Right lobe of liver (tissue), 4 donors: ENCODE data around the gene AGPAT1.

Experiments used
- POLR2A ChIP-seq: fragments of 450-650 bp; IDR thresholded peaks from one replicate; pipeline ENCODE4 v1.6.1; 2017; ENCODE audit warnings: antibody characterized with exemption, mild to moderate bottlenecking
- TF ChIP-seq, protein P1 (sequence below), 4 donors: fragments of 200-600 bp in 3 of 4; fragments of 450-650 bp in 1 of 4; IDR thresholded peaks; one replicate each; pipeline versions ENCODE4 v1.5.1 to v1.8.0; 2016 to 2022; ENCODE audit warnings: antibody characterized with exemption in 4 of 4, mild to moderate bottlenecking in 2 of 4
- donor health status: DM: no; HTN: no; CAD: no.
- donor health status: DM: no; HTN: no; CAD: no.
- donor health status: DM: no; HTN: yes; CAD: no.

DNA sequence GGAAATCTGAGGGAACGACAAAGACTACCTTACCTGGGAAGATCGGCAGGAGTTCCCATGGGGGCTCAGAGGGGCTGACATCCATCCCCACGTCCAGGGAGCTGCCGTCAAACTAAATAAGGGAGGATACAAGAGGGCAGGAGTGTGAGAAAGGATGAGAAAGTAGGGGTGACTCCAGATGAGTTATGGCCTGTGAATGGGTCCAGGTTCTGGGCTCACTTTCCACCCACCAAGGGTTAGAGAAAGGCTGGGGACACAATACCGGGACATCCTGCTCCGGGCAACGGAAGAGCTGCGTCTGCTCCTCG lies 48.5 kb downstream of the AGPAT1 start:
- TF ChIP-seq, protein P1, sequence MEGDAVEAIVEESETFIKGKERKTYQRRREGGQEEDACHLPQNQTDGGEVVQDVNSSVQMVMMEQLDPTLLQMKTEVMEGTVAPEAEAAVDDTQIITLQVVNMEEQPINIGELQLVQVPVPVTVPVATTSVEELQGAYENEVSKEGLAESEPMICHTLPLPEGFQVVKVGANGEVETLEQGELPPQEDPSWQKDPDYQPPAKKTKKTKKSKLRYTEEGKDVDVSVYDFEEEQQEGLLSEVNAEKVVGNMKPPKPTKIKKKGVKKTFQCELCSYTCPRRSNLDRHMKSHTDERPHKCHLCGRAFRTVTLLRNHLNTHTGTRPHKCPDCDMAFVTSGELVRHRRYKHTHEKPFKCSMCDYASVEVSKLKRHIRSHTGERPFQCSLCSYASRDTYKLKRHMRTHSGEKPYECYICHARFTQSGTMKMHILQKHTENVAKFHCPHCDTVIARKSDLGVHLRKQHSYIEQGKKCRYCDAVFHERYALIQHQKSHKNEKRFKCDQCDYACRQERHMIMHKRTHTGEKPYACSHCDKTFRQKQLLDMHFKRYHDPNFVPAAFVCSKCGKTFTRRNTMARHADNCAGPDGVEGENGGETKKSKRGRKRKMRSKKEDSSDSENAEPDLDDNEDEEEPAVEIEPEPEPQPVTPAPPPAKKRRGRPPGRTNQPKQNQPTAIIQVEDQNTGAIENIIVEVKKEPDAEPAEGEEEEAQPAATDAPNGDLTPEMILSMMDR (IDR thresholded peaks at IDR 0.05): no peak
- no peak for TF ChIP-seq POLR2A
